Endodermal cell (in vitro differentiated cells): ENCODE results near the gene SMARCA4. TPM values are rescaled to one million over a fixed set of nuclear protein-coding genes. Genes with fewer than 3 reads are reported as not detected.

Experiments
- DNase-seq: peaks from one replicate; pipeline ENCODE4 v3.0.0-alpha.2; 2017
- H3K27ac ChIP-seq: 2 replicates; pipeline ENCODE4 v1.5.1; 2013; ENCODE audit warnings: mild to moderate bottlenecking, low read depth, low read length, moderate library complexity
- H3K27me3 ChIP-seq: 2 replicates; pipeline ENCODE4 v1.6.1; 2013; ENCODE audit warnings: mild to moderate bottlenecking, low read length, moderate library complexity; ENCODE audit not compliant: insufficient read depth, control insufficient read depth, poor library complexity, severe bottlenecking
- H3K36me3 ChIP-seq: 2 replicates; pipeline ENCODE4 v1.7.0; 2013; ENCODE audit warnings: mild to moderate bottlenecking, low read length, moderate library complexity; ENCODE audit not compliant: control insufficient read depth, insufficient read depth
- H3K4me1 ChIP-seq: one replicate; pipeline ENCODE4 v1.7.0; 2013; ENCODE audit warnings: low read length; ENCODE audit not compliant: control insufficient read depth, insufficient read depth
- H3K4me3 ChIP-seq: 2 replicates; pipeline ENCODE4 v1.5.1; 2013; ENCODE audit warnings: mild to moderate bottlenecking, low read length, moderate library complexity
- H3K9ac ChIP-seq: 2 replicates; pipeline ENCODE4 v1.6.1; 2013; ENCODE audit warnings: mild to moderate bottlenecking, low read length, moderate library complexity; ENCODE audit not compliant: poor library complexity, severe bottlenecking; ENCODE audit errors: extremely low read depth
- H3K9me3 ChIP-seq: 2 replicates; pipeline ENCODE4 v1.6.1; 2013; ENCODE audit warnings: mild to moderate bottlenecking, low read length, moderate library complexity; ENCODE audit not compliant: control insufficient read depth
- H3K27ac Mint-ChIP-seq: 2 replicates; pipeline ENCODE4 v1.8.0; 2020; ENCODE audit warnings: mixed read lengths
- H3K27me3 Mint-ChIP-seq: 2 replicates; pipeline ENCODE4 v1.8.0; 2021; ENCODE audit warnings: mild to moderate bottlenecking, mixed read lengths; ENCODE audit not compliant: insufficient read depth
- H3K36me3 Mint-ChIP-seq: 2 replicates; pipeline ENCODE4 v1.8.0; 2020; ENCODE audit warnings: low read depth, mixed read lengths
- H3K4me1 Mint-ChIP-seq: 2 replicates; pipeline ENCODE4 v1.8.0; 2020; ENCODE audit warnings: mixed read lengths
- H3K4me3 Mint-ChIP-seq: 2 replicates; pipeline ENCODE4 v1.8.0; 2020; ENCODE audit warnings: mild to moderate bottlenecking, moderate library complexity, mixed read lengths
- H3K9me3 Mint-ChIP-seq: 2 replicates; pipeline ENCODE4 v1.8.0; 2020; ENCODE audit warnings: mild to moderate bottlenecking, mixed read lengths
- WGBS, 2 experiments: methylation state at CpG; one replicate each; pipeline versions ENCODE4 v1.1.5 to v1.1.7; 2013; ENCODE audit warnings: missing lambda C conversion rate in 2 of 2, mixed read lengths in 1 of 2; ENCODE audit not compliant: insufficient coverage in 1 of 2, insufficient read length in 1 of 2; 5-methylcytosine and 5-hydroxymethylcytosine counted together
- total RNA-seq, 2 donors: library from RNA; stranded (reverse); fragmentation: NEBNext Ultra II Directional in 1 of 2; extraction: Animal tissue kit (Norgen Biotek cat#: 25700) in 1 of 2; gene quantifications; 2 replicates in 1 of 2; 3 replicates in 1 of 2; pipeline ENCODE4 v1.2.1, GENCODE V29; 2021
- TF ChIP-seq, protein P1 (sequence below): fragments of 200-600 bp; sonication (generic); conservative IDR thresholded peaks from 2 replicates; pipeline ENCODE4 v1.5.0; 2021; ENCODE audit warnings: antibody characterized with exemption, mild to moderate bottlenecking

Gene SMARCA4
- total RNA-seq, 2 donors from 2014 or later, result 290 to 292 TPM

DNA sequence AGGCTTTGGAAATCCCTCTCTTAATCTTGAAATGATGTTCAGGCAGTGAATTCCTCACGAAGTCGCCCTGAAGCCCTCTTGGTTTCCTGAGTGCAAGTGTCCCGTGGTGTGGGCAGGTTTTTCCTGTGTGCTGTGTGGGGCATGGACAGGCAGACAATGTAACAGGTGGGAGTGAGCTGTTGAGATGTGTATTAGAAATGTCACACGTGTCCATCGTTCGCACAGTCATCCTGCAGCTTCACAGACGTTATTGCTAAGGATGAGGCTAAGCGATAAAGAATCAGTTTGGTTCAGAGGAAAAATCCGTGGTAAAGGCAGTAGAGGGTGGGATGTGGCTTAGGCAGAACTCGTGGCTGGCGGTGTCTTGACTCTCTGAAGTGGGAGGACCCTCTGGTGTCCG lies 51.7 kb downstream of the SMARCA4 start:
- peaks cover 89% of the 10 kb centered on the region for H3K36me3 Mint-ChIP-seq
- H3K9ac ChIP-seq, result no peak overlapping the region
- no peaks in the 10 kb centered on the region for H3K27me3 ChIP-seq
- H3K4me1 ChIP-seq, result no peaks in the 10 kb centered on the region
- H3K4me1 Mint-ChIP-seq, result no peaks in the 10 kb centered on the region
- H3K9me3 Mint-ChIP-seq, result no peaks in the 10 kb centered on the region
- DNase-seq, result no peak
- 94 to 96% methylated on average over 12 of the region's 12 CpGs for whole genome bisulfite sequencing, 2 experiments
- peaks cover 88% of the 10 kb centered on the region for H3K36me3 ChIP-seq
- peak overlapping the region; percentile 62 for H3K27ac Mint-ChIP-seq
- no peak overlapping the region for H3K27ac ChIP-seq
- TF ChIP-seq, protein P1, sequence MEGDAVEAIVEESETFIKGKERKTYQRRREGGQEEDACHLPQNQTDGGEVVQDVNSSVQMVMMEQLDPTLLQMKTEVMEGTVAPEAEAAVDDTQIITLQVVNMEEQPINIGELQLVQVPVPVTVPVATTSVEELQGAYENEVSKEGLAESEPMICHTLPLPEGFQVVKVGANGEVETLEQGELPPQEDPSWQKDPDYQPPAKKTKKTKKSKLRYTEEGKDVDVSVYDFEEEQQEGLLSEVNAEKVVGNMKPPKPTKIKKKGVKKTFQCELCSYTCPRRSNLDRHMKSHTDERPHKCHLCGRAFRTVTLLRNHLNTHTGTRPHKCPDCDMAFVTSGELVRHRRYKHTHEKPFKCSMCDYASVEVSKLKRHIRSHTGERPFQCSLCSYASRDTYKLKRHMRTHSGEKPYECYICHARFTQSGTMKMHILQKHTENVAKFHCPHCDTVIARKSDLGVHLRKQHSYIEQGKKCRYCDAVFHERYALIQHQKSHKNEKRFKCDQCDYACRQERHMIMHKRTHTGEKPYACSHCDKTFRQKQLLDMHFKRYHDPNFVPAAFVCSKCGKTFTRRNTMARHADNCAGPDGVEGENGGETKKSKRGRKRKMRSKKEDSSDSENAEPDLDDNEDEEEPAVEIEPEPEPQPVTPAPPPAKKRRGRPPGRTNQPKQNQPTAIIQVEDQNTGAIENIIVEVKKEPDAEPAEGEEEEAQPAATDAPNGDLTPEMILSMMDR, result no peak
- H3K4me3 Mint-ChIP-seq, result no peak overlapping the region
- H3K27me3 Mint-ChIP-seq, result no peaks in the 10 kb centered on the region
- no peaks in the 10 kb centered on the region for H3K9me3 ChIP-seq
- H3K4me3 ChIP-seq, result no peak overlapping the region

DNA sequence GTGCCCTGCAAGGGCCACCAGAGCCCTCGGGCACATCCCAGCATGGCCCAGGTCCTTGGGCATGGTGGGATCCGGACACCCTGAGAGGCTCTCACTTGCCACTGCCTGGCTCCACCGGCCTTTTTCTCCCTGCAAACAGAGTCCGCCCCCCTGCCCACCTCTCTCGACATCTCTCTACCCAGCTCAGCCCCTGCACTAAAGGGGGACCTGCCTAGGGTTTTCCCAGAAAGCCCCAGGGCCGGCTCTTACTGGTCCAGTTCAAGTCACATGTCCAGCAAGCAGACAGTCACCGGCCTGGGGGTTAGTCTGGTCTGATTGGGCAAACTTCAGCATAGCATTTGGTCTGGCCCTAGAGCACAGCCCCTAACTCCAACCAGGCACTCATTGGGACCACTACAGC lies 52.9 kb downstream of the SMARCA4 start:
- Mint-ChIP-seq H3K4me3 (no peak overlapping the region), H3K36me3 (peaks cover 88% of the 10 kb centered on the region), H3K9me3 (no peaks in the 10 kb centered on the region), H3K4me1 (no peaks in the 10 kb centered on the region), H3K27ac (no peak overlapping the region), H3K27me3 (no peaks in the 10 kb centered on the region)
- WGBS, 2 experiments, result 94% methylated on average over 3 to 7 of the region's 7 CpGs
- Histone ChIP-seq H3K9me3 (no peaks in the 10 kb centered on the region), H3K4me3 (no peak overlapping the region), H3K27me3 (no peaks in the 10 kb centered on the region), H3K4me1 (no peaks in the 10 kb centered on the region), H3K36me3 (peaks cover 87% of the 10 kb centered on the region), H3K9ac (no peak overlapping the region), H3K27ac (no peak overlapping the region)
- no peak for DNase-seq
- TF ChIP-seq, protein P1, result no peak

DNA sequence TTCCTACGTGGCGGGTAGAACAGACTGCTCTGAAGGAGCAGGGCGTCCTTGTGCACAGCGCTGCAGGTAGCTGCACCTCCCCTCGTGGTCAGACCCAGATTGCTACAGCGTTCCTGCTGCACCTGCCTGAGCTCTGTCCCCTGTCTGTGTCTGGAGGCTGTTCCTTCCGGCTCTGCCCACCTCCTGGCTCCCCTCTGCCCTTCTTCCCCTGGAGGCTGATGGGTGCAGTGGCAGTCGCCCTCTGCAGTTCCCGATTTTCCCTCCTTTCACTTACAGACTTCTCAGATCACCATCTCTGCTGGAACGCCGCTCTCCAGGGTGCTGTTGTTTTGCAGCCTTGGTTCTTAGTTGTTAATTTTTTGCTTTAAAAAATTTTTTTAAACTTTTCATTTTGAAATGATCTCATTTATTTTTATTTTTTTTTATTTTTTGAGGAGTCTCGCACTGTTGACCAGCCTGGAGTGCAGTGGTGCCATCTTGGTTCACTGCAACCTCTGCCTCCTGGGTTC lies 53.6 kb downstream of the SMARCA4 start:
- H3K36me3 ChIP-seq, result peaks cover 89% of the 10 kb centered on the region
- Mint-ChIP-seq H3K4me1 (no peaks in the 10 kb centered on the region), H3K27ac (no peak overlapping the region), H3K9me3 (no peaks in the 10 kb centered on the region), H3K27me3 (no peaks in the 10 kb centered on the region), H3K36me3 (peaks cover 87% of the 10 kb centered on the region), H3K4me3 (no peak overlapping the region)
- H3K27ac ChIP-seq, result no peak overlapping the region
- no peaks in the 10 kb centered on the region for H3K4me1 ChIP-seq
- no peaks in the 10 kb centered on the region for H3K9me3 ChIP-seq
- TF ChIP-seq, protein P1, result peak; percentile 60
- no peak overlapping the region for H3K9ac ChIP-seq
- no peak overlapping the region for H3K4me3 ChIP-seq
- DNase-seq, result peak; percentile 71
- WGBS, 2 experiments, result 91 to 94% methylated on average over 8 to 10 of the region's 12 CpGs
- H3K27me3 ChIP-seq, result no peaks in the 10 kb centered on the region
